Activated T-cell treated with anti-CD3 and anti-CD28 coated beads for 24 hours (primary cell): ENCODE measurements around the gene GUCY2F.

Experiments used
- DNase-seq: peaks from one replicate; pipeline ENCODE4 v3.0.0-alpha.2; 2020; ENCODE audit warnings: low read depth

GUCY2F gene

DNA sequence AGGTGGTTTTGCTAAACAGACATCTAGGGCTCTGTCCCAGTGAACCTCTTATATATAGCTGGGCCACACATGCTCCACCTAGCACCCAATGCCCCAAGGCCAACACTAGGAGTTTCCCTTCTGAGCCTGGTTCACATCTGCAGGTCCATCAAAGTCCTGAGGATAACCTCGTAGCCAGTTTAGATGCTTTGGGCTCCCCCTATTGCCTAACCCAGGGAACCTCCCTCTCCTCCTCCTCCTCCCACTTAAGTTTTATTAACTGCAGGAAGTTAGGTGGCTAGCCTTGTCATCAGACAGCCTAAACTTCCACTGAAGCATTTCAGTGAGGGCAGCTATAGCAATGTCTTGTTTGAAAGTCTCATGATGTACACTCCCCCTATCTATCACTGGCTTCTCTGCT is 88.0 kb downstream of the GUCY2F start:
- DNase-seq: no peak

DNA sequence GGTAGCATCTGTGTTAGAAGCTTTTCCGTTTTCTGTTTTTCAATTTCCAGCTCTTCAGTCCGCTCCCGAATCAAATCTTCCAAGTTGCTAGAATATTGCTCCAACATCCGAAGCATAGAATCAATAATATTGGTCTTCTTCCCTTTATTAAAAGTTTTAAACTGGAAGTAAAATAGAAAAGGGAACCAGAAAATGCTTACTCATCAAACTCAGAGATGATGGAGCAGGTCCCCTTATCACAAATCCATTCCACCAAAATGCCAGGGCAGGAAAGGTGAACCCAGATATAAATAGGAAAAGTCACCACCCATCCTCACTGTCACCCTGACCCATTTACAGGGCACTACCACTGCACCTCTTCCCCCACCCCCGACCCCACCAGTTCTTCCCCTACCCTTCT is 89.0 kb downstream of the GUCY2F start:
- DNase-seq: no peak

DNA sequence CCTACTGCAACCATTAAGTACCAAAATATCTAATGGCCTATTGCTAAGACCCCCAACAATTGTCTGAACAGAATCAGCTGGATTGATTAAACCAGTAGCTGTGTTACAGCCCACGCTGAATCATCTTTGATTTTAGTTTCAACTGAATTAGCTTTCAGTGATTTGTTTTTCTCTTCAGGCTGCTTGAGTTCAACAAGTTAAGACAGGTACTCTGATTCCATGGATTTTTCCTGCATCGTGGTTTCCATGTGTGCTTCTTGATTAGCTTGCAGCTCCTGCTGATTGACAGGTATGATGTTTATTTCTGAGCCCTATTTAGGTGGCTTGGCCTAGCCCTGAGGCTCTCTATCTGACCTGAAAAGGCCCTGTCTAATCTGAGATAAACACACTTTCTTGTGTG is 91.3 kb downstream of the GUCY2F start:
- DNase-seq: no peak

DNA sequence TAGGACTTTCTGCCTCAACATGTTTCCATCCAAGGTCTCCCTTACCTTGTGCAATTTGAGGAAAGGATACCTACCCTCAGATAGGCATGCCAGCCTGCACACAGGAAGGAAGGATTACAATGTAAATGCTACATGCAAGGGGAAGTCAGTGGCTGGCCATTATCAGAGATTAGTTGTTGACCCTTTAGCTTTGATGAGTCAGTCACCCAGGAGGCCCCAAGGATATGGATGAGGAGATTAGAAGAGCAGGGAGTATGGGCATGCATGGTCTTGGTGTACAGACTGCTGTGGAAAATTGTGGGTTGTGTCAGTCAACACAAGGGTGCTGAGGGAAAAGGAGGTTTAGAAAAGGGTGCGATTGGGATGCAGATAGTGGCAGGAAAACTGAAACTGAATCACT is 92.0 kb downstream of the GUCY2F start:
- DNase-seq: no peak

DNA sequence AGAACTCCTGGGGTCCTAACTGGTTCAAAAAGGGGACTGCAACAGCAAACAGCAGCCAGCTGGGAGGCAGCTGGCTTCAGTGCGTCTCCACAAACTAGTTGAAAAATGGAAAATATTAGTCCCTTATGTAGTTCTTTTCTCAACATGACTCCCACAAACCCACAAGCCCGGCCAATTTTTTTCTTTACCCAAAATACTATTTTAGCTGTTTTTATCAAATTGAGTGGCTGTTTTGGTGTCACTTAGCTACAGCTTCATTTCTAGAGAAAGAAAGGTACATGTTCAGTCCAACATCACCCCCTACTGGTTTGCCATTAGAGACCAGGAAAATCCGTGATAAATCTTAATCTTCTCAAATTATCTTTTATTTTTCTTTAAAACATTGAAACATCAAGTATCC is 97.2 kb downstream of the GUCY2F start:
- no peak for DNase-seq

DNA sequence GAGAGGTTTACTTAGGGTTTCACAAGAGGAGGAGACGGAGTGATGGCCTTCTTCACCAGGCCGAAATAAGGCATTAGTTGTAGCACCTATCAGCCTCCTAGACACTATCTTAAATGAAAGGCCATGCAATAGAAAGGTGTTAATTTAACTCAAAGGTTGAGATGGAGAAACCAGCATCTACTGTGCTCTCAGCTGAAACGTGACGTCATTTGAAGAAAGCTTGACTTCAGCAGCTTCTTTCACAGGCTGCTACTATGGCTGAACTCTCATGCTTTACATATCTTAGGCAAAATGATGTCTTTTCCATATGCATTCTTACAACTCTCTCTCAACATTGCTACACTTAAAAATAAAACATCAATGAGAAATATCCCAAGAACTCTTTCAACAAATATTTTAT is 99.6 kb downstream of the GUCY2F start:
- DNase-seq: no peak

DNA sequence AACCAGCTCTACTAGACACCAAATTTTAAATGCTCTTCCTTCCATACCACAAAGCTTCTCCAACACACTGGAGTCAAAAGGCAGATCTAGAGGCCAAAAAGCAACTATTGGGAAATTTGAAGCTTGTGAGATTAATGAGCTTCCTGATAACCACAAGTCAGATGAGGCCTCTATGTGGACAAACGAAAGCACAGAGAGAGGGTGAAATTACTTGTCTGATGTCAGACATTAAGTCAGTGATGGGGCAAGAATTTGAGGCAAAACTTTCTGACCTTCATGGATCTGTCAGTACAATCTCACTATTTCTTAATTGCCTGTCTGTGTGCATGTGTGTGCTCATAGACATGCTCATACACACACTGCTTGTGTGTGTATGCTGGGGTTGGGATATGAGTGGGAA is 103.6 kb downstream of the GUCY2F start:
- no peak for DNase-seq

DNA sequence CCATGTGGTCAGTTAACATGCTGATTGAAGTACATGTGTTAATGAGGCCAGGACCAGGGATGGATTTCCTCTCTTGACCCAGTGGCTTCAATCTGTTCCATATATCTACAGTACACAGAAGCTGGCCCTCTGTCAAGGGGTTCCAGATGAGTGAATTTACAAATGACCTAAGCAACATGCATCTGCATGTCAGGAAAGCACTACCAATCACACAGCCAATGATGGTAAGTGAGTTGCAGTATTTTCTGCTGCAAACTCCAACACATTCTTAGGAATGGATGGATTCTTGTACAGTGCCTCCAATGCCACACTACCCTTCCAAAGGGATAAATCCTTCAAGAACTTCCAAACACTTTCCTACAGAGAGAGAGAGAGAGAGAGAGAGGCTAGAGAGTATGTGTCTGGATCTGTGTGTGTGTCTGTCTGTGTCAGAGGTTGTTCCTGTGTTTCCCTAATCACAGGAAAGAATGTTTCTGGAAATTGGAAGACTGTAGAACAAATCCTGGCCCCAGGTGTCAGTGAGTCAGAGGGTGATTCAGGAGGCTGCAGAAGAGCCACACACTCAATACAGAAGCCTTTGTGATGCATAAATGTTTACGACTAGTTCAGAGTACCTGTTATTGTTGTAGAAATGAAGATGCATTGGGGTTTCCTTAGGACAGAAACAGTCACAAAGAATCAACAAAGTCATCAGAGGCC is 107.5 kb downstream of the GUCY2F start:
- no peak for DNase-seq

DNA sequence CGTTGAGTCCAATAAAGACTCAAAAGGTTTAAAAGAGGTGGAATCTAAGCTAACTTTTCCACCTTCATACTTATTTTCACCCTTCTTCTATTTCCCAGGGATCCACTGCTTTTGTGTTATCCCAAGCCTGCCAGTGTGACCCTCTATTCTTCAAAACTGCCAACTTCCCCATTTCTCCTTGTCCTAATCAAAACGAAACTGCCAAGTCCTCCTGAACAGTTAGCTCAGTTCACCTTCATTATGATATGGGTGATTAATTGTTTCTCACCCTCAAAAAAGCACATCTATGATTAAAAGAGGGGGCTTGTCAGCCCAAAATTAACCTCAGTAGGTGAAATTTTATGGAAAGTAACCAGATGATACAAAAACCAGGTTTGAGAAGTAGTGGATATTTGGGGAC is 108.4 kb downstream of the GUCY2F start:
- no peak for DNase-seq

DNA sequence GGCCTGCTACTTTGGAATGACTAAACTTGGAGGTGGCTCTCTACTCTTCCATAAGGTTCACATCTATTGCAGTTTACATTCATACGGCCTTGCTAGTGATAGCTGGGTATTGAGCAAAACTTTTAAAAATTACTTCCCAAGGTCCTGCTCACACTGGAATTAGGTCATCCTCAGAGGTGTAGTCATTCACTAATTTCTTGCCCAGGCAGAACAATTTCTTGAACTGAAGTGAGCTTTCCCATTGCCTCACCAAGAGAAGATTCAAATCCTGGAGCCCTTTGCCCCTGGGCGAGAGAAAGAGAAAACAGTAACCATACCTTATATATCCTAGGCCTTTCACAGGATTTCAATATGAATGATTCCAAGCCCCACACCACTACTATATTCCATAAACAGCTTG is 109.2 kb downstream of the GUCY2F start:
- no peak for DNase-seq

DNA sequence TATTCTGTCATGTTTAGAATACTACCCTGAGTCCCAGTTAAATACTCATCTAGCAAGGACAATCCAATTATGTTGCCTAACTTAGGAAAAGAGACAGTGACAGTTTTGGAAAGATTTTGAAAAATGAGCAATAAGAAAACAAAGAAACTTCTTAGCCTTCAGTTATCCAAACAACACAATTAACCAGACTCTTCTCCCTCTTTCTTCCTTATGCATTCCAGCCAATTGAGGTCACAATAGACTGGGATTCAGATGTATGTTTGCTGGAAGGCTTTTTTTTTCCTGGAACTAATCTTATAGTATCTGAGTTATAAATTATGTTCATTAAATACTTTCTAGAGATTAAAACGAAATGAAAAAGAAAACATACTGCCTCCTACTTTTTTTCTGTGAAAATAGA is 109.6 kb downstream of the GUCY2F start:
- no peak for DNase-seq

DNA sequence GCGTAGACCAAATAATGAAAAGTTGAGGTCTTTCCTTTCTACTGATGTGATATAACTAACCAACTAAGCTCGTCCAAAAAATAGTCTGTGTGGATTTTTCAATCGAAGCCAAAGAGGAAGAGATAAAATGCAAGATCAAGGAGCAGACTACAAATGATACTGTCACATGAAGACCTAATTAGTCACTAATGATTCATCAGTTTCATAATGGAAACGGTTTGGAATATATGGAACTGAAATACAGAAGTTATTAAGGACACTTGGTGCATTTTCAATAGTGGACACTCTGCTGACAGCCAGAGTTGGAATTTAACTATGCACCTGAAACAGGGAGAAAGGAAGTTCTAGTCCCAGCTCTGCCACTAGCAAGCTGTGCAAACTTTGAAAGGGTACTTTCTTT is 119.8 kb downstream of the GUCY2F start:
- DNase-seq: no peak

DNA sequence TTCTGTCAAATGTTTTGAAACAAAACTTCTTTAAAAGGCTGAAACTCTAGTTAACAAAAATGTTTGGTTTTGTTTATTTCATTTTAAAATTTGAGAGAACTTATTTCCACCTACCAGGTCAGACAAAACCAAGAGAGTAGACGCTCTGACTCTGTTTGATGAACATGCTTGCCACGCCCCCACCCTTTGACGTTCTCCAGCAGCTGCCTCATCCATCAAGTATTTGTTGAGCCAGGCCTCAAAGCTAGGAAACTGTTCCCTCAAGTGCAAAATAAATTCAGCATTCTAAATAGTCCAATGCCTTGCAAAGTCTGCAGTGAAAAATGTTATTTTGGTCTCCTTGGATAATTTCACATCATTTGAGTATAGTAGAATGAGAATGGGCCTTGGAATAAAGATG is 121.6 kb downstream of the GUCY2F start:
- DNase-seq: no peak

DNA sequence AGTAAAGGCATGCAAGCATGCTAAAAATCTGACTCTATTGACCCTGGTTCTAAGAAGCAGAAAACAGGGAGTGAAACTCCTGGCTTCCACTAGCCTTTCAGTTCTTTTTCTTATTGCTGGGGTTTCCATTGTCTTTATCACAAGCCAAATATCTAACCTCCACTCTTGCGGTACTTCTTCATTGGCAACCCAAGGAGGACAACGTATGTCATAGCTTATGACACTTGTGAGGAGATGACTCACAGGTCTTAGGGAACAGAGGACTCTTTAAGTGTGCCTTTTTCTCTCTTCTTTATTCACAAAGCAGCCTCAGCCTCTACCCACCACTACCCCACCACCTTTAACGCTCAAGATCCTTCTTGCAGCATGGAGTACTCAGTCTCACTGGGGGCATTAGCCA is 124.2 kb downstream of the GUCY2F start:
- no peak for DNase-seq

DNA sequence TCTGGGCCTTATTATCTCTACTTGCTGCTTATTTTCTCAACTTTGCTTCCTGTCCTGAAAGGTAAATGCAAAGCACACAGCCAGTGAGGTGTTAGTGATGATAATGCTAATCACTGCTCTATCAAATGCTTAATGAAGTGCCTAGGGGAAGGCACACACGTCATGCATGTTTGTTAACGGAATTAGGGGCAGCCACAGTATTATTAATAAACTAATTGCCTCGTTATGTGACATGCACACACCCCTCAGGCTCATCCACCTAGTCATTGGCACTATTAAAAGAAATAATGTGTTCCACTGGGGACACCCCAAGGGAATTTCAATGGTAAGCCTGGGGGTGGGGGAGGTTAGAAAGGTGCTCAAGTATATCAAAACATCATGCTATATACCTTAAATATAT is 125.2 kb downstream of the GUCY2F start:
- DNase-seq: no peak

DNA sequence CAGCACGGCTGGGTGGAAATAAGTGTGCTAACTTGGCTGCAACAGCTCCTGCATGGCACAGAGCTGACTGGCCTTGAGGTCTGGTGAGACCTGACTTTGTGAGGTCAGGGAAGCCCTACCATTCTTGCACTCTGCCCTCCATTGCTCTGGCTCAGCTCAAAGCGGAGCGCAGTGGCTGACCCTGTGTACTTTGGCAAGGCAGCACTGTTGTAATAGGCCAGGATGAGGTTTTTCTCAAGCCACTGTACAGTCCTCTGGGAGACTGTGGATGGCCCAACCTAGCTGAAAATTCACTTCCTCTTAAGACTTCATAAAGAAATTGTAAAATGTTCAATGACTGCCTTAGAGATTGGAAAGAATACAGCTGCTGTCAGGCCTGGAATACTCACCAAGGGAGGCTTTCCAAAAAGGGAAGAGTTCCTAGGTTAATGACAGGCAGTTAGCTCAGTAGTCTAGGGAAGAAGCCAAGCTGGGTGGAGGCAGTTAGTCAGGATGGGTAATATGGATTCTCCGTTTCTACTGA is 129.8 kb downstream of the GUCY2F start:
- DNase-seq: no peak

DNA sequence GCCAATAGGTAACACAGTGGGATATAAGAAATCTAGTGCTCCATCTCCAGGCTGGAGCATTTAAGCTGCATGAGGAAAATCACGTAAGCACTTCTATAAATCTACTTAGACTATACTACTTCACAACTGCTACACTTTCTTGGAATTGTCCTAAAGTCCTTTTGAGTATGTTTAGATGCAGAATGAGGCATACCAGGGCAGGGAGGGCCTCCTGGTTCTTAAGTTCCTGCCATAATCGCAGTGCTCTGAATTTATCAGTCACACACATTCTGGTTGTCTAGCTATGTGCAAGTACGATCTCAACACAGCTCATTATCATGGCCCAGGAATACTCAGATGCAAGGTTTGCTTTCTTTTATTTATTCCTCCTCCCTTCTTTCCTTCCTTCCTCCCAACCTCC is 130.3 kb downstream of the GUCY2F start:
- DNase-seq: no peak

DNA sequence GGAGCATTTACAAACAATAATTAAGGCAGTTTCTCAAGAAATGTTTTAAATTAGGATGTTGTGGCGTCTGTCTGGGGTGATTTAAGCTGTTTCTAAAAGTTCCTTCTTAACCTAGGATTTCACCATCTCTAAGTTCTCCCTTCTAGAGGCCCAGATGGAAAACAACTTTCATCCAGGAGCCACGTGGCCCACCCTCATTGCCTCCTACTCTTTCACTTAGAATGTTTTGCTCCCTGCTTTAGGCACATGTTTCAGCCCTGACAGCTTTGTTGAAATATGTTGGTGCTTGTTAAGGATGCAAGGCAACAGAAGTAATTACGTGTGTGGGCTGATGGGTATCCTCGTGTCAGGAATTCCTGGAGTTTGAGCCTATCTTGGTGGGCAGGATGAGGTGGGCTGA is 131.3 kb downstream of the GUCY2F start:
- DNase-seq: no peak

DNA sequence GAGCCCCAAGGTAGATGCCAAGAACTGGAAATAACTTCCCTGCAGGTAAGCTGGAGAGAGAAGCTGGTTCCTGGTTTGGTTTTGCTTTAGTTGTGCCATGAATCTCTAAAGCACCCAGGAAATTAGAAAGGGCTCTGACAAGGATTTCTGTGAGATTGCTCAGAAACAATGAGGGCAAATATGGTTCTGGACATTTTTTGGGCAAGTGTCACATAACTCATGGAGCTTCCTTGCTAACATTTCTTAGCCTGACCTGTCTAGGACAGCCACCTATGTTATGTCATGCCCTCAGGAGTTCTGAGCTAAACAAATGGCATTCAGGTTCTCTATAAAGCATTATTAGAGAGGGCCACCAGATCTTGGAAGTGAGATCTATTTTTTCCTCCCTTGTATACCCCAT is 131.8 kb downstream of the GUCY2F start:
- DNase-seq: no peak

DNA sequence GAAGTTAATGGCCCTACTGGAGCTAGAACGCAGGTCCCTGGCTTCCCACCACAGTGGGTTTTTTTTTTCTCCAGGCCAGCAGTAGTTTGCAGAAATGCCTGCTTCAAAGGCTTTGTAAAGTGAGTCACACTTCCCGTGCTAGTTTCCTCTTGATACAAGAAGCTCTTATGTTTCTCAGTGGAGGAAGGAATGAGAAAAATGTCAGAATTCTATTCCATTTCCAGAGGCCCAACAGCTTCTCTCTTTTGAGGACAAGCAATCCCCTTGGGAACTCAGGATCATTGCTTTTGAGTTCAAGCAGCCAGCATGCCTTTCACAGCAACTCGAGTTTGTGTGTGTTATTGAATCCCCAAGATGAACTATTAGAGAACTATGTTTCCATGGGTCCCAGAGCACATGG is 134.3 kb downstream of the GUCY2F start:
- no peak for DNase-seq

DNA sequence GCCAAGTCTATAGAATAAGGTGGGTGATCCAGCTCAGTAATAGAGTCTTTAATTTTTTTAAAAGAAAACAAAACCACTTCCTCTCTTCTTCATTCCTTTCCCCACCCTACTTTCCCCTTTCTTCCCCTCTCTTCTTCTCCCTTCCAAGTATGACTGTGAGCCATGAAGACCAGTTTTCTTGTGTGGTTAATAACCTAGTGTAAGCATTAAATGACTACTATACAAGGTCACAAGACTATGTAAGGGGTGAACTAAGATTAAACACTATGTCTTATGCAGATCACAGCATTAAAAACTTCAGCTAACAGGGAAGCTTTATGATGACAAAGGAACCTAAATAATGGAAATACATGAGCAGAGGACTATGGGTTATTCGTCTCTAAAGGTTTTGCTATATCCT is 135.4 kb downstream of the GUCY2F start:
- no peak for DNase-seq

DNA sequence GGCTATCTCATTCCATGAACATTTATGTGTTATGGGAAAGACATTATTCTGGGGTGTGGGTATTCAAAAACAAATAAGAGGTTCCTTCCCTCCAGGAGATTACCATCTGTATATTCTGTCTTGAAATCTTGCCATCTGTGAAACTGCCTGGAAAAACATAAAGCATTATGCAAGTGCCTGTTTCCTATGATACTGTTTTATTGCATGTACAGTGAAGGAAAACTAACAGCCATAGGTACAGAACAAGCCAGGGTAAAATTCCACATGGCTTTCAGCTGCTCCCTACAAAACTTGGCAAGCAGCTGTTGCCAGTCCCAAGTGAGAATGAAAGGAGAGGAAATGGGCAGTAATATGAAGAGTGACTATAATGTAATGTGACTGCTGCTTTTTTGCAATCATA is 136.0 kb downstream of the GUCY2F start:
- DNase-seq: no peak

DNA sequence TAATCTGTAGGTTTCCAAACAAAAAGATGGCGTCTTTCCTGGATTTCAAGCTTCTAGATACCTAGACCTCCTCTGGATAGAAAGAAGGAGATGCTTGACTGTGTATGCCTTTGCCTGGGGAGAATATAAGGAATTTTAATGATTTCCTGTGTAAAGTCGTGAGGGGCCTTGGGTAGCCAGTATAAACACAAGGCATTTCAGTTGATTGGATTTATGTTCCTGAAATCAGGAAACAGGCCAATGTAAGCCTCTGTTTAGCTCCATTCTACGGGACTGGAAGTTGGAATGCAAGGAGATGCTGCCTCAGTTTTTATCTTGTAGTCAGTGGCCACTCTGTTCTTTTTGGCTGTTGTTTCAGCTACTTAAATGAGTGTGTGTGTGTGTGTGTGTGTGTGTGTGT is 137.2 kb downstream of the GUCY2F start:
- no peak for DNase-seq

DNA sequence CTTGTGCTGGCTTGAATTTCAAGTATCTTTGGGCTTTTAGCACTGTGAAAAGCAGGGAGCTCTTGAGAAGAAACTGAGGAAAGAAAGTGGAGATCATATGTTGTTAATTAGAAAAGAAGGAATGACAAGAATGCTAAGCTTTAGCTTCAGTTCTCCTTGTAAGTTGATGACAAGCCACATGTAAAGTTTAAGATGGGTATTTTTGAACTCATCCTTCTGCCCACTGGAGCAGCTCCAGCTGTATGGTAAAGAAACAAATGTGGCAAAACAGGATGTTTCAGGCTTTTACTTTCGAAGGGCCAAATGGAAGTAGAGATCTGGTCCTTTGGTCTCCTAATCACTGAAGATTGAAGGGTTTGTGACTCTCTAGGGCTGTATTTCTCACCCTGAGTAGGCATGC is 137.8 kb downstream of the GUCY2F start:
- DNase-seq: no peak

DNA sequence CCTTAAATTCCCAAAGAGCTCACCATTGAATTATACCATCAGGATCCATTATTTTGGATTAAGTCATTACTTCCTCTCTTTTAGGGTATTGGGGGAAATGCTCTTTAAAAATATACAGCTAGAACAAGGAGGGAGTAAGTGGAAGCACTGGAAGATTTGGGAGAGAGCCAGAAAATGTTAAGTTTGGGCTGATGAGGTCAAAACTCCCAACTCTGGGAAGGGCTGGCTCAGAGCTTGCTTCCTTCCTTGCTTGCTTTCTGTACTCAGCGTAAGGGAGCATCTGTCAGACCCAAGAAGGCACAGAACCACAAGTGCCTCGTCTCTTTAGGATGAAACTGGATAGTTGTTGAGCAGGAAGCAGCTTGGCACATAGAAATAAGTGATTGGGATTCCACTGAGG is 138.2 kb downstream of the GUCY2F start:
- no peak for DNase-seq
